ENCODE data around the gene CTSA.
A peak's percentile ranks its signal among the peaks of the same experiment; 100 is the strongest.

CTSA gene

DNA sequence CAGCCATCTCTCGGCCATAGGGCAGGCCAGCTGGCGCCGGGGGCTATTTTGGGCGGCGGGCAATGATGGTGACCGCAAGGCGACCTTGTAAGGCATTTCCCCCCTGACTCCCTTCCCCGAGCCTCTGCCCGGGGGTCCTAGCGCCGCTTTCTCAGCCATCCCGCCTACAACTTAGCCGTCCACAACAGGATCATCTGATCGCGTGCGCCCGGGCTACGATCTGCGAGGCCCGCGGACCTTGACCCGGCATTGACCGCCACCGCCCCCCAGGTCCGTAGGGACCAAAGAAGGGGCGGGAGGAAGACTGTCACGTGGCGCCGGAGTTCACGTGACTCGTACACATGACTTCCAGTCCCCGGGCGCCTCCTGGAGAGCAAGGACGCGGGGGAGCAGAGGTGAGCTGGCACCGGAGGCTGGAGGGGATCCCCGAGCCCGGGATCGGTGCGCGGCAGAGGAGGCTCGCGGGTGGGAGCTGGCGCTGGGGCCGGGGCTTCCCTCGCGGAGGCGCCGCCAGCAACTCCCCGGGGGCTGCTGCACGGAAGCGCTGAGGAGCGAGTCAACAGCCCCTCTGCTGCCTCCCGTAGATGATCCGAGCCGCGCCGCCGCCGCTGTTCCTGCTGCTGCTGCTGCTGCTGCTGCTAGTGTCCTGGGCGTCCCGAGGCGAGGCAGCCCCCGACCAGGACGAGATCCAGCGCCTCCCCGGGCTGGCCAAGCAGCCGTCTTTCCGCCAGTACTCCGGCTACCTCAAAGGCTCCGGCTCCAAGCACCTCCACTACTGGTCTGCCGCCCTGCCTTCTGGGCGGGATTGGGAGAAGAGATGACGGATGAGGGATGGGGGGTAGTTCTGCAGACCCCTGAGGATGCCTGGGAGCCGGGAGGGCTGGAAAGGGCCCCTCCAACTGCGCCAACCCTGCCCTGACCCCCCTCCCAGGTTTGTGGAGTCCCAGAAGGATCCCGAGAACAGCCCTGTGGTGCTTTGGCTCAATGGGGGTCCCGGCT is at the start of gene CTSA, which contains the start of gene NEURL2:
CTSA (plus strand) TSS at position 351 of the 999 bp plus-strand sequence; CDS start at position 585, 234 bp downstream.
NEURL2 (minus strand) TSS at position 224 of the 999 bp plus-strand sequence; CDS start at position 7, 217 bp downstream.
- peak; percentile 99 for DNase-seq (ENCODE audit: low spot score)

- DNase-seq (ENCODE audit: low spot score), result no peak
Measured at GRCh38 chr20:45841407-45842129, 49.6 kb upstream of the CTSA start.

- DNase-seq (ENCODE audit: low spot score), result no peak
Measured at GRCh38 chr20:45842169-45842812, 48.8 kb upstream of the CTSA start.

- DNase-seq (ENCODE audit: low spot score), result no peak
Measured at GRCh38 chr20:45843506-45843905, 47.6 kb upstream of the CTSA start.

GRCh38 chr20:45845452-45845851 is 45.7 kb upstream of the CTSA start:
- DNase-seq (ENCODE audit: low spot score), result no peak

GRCh38 chr20:45848421-45848820 is 42.7 kb upstream of the CTSA start:
- DNase-seq (ENCODE audit: low spot score), result no peak

DNA sequence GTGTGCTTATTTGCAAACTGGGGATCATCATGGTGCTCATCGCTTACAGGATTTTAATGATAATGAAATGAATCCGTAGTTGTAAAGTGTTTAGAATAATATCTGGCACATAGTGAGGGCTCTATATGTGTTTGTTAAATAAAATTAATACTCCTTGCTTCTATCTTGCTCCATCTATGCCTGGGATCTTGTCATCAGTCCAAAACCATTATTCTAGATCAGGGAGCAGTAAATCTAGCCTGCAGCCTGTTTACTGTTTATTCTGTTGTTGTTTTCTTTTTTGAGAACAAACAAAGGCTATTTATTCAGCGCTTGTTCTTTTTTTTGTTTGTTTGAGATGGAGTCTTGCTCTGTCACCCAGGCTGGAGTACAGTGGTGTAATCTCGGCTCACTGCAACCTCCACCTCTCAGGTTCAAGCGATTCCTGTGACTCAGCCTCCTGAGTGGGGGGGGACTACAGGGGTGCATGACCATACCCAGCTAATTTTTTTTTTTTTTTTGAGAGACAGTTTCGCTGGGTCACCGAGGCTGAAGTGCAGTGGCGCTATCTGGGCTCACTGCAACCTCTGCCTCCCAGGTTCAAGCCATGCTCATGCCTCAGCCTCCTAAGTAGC is 42.1 kb upstream of the CTSA start:
- no peak for DNase-seq (ENCODE audit: low spot score)

DNA sequence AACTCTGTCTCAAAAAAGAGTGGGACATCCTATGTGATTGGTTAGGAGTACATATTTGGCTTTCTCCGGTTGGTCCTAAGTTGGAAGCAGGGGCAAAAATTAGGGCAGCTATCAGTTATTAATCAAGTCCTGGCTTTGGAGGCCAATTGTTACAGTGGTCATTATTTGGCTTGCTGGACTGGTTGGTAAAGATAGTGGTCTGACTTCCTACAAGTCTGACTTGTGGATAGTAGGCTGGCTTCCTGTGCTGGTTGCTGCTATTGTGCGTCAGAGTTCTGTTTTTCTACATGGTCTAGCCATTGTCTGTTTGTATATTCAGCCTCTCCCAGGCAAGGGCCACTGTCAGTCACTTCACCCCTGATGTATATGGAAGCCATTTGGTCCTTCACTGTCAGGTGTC is 40.9 kb upstream of the CTSA start:
- DNase-seq (ENCODE audit: low spot score), result no peak

DNA sequence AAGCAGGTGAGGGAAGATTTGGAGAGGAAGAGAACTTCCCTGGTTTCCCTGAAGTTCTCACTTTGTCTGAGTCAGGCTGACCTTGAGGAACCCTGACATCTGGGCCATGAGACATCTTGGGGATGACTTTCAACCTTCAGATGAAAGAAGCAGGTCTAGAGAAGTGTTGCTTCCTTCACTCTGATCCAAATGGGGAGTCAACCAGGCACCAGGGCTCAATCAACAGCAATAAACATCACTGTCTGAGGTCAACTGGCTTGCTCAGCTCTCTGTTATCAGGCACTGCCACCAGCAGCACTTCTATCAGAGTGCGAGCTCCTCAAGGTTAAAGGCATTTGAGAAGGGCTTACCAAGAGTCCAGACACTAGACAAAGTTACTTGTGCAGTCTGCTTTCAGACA is 40.2 kb upstream of the CTSA start:
- no peak for DNase-seq (ENCODE audit: low spot score)

- DNase-seq (ENCODE audit: low spot score), result no peak
Measured at GRCh38 chr20:45851501-45851900, 39.6 kb upstream of the CTSA start.

DNA sequence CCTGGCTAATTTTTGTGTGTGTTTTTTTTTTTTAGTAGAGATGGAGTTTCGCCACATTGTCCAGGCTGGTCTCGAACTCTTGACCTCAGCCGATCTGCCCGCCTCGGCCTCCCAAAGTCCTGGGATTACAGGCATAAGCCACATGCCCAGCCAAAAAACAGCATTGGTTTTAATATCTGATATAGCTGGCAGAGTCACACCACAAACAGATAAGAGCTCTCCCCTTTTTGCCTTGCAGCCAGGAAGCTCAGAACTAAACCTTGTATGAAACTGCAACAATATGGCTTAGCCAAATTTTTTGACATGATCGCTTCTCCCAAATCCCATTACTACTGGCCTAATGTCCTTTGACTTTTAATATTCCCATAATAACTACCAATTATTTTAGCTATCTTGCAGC is 38.8 kb upstream of the CTSA start:
- no peak for DNase-seq (ENCODE audit: low spot score)

DNA sequence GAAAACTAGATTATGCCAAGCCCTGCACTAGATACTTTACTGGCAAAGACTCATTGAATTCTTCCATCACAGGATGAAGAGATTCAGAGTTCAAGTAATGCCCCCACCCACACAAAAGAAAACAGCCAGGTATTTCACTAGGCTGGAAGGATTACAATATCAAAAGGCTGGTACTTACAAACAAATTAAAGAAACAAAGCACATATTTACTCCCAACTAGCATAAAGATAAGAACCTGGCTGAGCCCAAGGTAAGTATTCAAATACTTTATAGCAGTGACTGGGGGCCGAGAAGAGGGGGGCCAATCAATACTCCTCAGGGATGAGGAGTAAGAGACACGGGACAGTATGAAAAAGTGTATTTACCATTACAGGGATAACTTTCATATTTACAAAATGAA is 37.7 kb upstream of the CTSA start:
- DNase-seq (ENCODE audit: low spot score), result no peak

- DNase-seq (ENCODE audit: low spot score), result peak; percentile 100
Measured at GRCh38 chr20:45857114-45857881, 33.8 kb upstream of the CTSA start, which contains the start of the genes ACOT8 and ZSWIM3. Gene ACOT8, minus strand, starts transcription at chr20:45857392. Its CDS starts 77 bp downstream, at chr20:45857315. Gene ZSWIM3, plus strand, starts transcription at chr20:45857614. Its CDS starts 212 bp downstream, at chr20:45857826.

- DNase-seq (ENCODE audit: low spot score), result peak; percentile 64
Measured at GRCh38 chr20:45857882-45858216, 33.3 kb upstream of the CTSA start.

- DNase-seq (ENCODE audit: low spot score), result no peak
Measured at GRCh38 chr20:45859916-45860315, 31.2 kb upstream of the CTSA start.

DNA sequence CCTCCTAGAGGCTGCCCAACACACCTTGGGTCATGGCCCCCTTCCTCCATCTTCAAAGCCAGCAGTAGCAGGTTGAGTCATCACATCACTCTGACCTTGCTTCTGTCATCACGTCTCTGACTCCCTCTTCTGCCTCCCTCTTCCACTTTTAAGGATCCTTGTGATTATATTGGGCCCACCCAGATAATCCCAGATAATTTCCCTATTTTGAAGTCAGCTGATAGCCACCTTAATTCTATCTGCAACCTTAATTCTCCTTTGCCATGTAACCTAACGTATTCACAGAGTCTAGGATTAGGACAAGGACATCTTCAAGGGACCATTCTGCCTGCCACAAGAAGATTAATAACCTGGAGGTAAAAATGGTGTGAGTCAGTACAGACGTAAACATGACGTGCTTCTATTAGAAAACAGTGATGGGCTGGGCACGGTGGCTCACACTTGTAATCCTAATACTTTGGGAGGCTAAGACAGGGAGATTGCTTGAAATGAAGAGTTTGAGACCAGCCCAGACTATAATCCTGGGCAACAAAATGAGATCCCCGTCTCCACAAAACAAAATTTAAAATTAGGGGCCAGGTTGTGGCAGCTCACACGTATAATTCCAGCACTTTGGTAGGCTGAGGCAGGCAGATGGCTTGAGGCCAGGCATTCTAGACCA is 30.4 kb upstream of the CTSA start:
- no peak for DNase-seq (ENCODE audit: low spot score)

DNA sequence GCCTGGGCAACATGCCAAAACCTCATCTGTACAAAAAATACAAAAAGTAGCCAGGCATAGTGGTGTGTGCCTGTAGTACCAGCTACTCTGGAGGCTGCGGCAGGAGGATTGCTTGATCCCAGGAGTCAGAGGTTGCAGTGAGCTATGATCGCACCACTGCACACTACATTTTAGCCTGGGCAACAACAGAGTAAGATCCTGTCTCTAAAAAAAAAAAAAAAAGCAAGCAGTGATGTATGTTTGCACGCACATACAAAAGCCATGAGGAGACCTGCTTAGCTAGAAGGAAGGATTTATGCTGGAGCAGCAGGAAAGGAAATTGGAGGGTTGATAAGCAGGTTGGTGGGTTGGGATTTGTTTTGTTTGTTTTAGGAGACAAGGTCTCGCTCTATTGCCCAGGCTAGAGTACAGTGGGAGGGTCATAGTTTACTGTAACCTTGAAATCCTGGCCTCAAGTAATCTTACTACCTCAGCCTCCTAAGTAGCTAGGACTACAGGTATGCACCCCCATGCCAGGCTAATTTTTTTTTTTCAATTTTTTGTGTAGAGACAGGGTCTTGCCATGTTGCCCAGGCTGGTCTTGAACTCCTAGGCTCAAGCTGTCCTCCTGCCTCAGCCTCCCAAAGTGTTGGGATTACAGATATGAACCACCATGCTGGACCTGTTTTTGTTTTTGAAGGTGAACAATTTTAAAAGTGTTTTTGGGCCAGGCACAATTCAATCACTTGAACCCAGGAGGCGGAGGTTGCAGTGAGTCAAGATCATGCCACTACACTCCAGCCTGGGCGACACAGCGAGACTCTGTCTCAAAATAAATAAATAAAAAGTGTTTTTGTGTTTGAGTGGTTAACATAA is 29.7 kb upstream of the CTSA start:
- no peak for DNase-seq (ENCODE audit: low spot score)

DNA sequence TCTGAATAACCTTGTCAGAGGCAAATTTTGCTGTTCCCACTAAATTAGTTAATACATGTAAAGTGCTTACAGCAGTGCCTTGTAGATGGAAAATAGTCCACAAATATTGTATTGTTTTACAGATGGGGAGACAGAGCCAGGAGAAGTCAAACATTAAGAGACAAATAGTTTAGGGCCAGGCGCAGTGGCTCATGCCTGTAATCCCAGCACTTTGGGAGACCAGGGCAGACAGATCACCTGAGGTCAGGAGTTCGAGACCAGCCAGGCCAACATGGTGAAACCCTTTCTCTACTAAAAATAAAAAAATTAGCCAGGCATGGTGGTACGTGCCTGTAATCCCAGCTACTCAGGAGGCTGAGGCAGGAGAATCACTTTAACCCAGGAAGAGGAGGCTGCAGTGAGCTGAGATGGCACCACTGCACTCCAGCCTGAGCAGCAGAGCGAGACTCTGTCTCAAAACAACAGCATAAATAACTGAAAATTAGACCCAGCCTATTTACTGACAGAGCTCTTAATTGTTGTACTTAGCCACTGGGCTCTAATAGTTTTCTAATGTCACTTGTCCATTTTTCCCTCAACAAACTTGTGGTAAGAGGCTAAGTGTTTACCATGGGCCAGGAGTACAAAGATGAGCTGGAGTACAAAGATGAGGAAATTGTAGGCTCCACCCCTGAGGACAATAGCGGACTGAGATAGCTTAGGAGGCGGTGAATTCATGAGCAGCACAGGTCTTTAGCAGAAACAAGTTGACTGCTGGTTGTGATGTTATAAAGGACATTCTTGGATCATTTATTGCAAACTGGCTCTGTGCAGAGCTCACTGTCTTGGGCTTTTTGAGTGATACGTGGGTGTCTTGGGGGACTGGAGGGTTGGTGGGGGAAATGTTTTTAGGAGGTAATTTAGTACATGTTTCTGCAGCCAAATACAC is 27.3 kb upstream of the CTSA start:
- DNase-seq (ENCODE audit: low spot score), result no peak
